Measurements from ENCODE around the gene UNCX. TPM values are rescaled to one million over a fixed set of nuclear protein-coding genes. Genes with fewer than 3 reads are reported as not detected.

Gene UNCX
- total and polyA plus RNA-seq, 2 of the 8 experiments (the other 6 are each of a cell fraction or from before 2014, with no cell fraction given): not detected

- no peak overlapping the region for H3K27ac ChIP-seq (ENCODE audit: low read depth, low read length)
- 88% methylated on average over 28 of the region's 28 CpGs; no CpG with 5 or more reads in 1 of the 2 experiments for WGBS, 2 experiments (ENCODE audit: extremely low coverage in 1 of 2, insufficient coverage in 1 of 2, insufficient read length in 1 of 2, insufficient replicate concordance in 2 of 2, low coverage in 1 of 2, low lambda C conversion rate in 2 of 2, missing lambda C conversion rate in 1 of 2)
- no peaks in the 10 kb centered on the region; a peak in 1 of 7 replicates for H3K27me3 ChIP-seq (replicated peaks in 1 of 4; ENCODE audit: control insufficient read depth in 3 of 4, extremely low read depth in 1 of 4, insufficient read depth in 3 of 4, low read length in 3 of 4)
- ChIA-PET POLR2A (ENCODE audit: partially characterized antibody) (interaction anchor here (1.5 kb wide), 1 partner anchor 29 kb away, joined by 3 read pairs; no protein-coding TSS in a partner anchor), CTCF (ENCODE audit: partially characterized antibody) (interaction anchor here (0.6 to 1.4 kb wide), 6 partner anchors 13 to 176 kb away, joined by 3 to 4 read pairs (median 3); no protein-coding TSS in a partner anchor)
- peaks cover 16% of the 10 kb centered on the region; the same call in 1 of the 2 replicates for H3K23me2 ChIP-seq (ENCODE audit: low read depth, low read length)
- no peak overlapping the region for H3K56ac ChIP-seq (replicated peaks; ENCODE audit: insufficient read length, low read depth, low read length)
- H4K8ac ChIP-seq (ENCODE audit: extremely low read depth, insufficient read depth, low read length): 0 out of 2 replicates have a peak overlapping the region, but pooled peaks have one; percentile 16
- H3K79me2 ChIP-seq (ENCODE audit: control insufficient read depth in 1 of 2, insufficient read depth in 2 of 2, low read length in 2 of 2): no peaks in the 10 kb centered on the region
- no peaks in the 10 kb centered on the region for H4K20me1 ChIP-seq (replicated peaks in 1 of 2; ENCODE audit: control insufficient read depth in 1 of 2, insufficient read depth in 2 of 2, low read length in 2 of 2)
- H4K91ac ChIP-seq (replicated peaks; ENCODE audit: insufficient read length, low read length): no peak overlapping the region
- H2BK12ac ChIP-seq (ENCODE audit: low read depth, low read length): no peak overlapping the region
- no peak overlapping the region for H3K23ac ChIP-seq (ENCODE audit: insufficient read length)
- no peak for DNase-seq (ENCODE audit: low read depth in 1 of 2, low spot score in 2 of 2)
- H2AK5ac ChIP-seq (ENCODE audit: low read depth, low read length): no peak overlapping the region
- H3K36me3 ChIP-seq (ENCODE audit: control insufficient read depth in 2 of 4, insufficient read depth in 4 of 4, low read length in 3 of 4): no peaks in the 10 kb centered on the region
- no peaks in the 10 kb centered on the region for H3K79me1 ChIP-seq (ENCODE audit: low read depth, low read length)
- H3K4me2 ChIP-seq (ENCODE audit: insufficient read depth in 1 of 2, low read depth in 2 of 2, low read length in 2 of 2): no peak overlapping the region
- no peak overlapping the region for H3K4me3 ChIP-seq (ENCODE audit: extremely low read depth in 1 of 4, insufficient read depth in 2 of 4, low read depth in 3 of 4, low read length in 4 of 4)
- H2BK5ac ChIP-seq (ENCODE audit: low read depth, low read length): no peak overlapping the region
- no peak overlapping the region for H3K14ac ChIP-seq (ENCODE audit: insufficient read length)
- H3K18ac ChIP-seq (ENCODE audit: extremely low read depth, low read length): no peak overlapping the region
- no peak overlapping the region for H2BK20ac ChIP-seq (ENCODE audit: low read length)
- H2BK15ac ChIP-seq (ENCODE audit: low read length): no peak overlapping the region
- no peak overlapping the region for H4K5ac ChIP-seq (ENCODE audit: insufficient read length, low read depth, low read length)
- H3K4ac ChIP-seq (replicated peaks; ENCODE audit: insufficient read length, low read depth, low read length): no peak overlapping the region
- H3K9me3 ChIP-seq (ENCODE audit: insufficient read depth in 2 of 2, low read depth in 1 of 2, low read length in 1 of 2): no peaks in the 10 kb centered on the region
- no peak overlapping the region for H3K9ac ChIP-seq (replicated peaks in 1 of 4; ENCODE audit: extremely low read depth in 1 of 4, low read depth in 3 of 4, low read length in 3 of 4)
- no peak overlapping the region for H2AFZ ChIP-seq (ENCODE audit: low read length)
- H2BK120ac ChIP-seq (replicated peaks; ENCODE audit: low read depth, low read length): no peak overlapping the region
- H3K4me1 ChIP-seq (replicated peaks in 1 of 4; ENCODE audit: control insufficient read depth in 3 of 4, insufficient read depth in 4 of 4, low read length in 3 of 4): no peaks in the 10 kb centered on the region
- no peak for FAIRE-seq
- TF ChIP-seq NRF1 (IDR thresholded peaks at IDR 0.05; ENCODE audit: low read depth, low read length): no peak
- no peak for TF ChIP-seq CREB1 (IDR thresholded peaks at IDR 0.05)
- no peak for TF ChIP-seq SUZ12 (IDR thresholded peaks at IDR 0.05; ENCODE audit: low read length)
- TF ChIP-seq CTBP2 (IDR thresholded peaks at IDR 0.05; ENCODE audit: borderline replicate concordance, insufficient read depth, insufficient read length, low read length): no peak
- no peak for TF ChIP-seq BRCA1 (IDR thresholded peaks at IDR 0.05; ENCODE audit: low read depth, low read length)
- no peak for TF ChIP-seq BACH1 (IDR thresholded peaks at IDR 0.05; ENCODE audit: low read length)
- no peak for TF ChIP-seq KDM4A (IDR thresholded peaks at IDR 0.05; ENCODE audit: low read depth, low read length, severe bottlenecking)
- TF ChIP-seq TAF7 (optimal IDR thresholded peaks at IDR 0.05; ENCODE audit: borderline replicate concordance, low read depth, low read length): no peak
- no peak for TF ChIP-seq RAD21 (IDR thresholded peaks at IDR 0.05 in 1 of 2, conservative IDR thresholded peaks at IDR 0.05 in 1 of 2; ENCODE audit: low read depth in 2 of 2, low read length in 2 of 2)
- TF ChIP-seq YY1 (IDR thresholded peaks at IDR 0.05; ENCODE audit: low read depth, low read length): no peak
- no peak for TF ChIP-seq SP2 (IDR thresholded peaks at IDR 0.05; ENCODE audit: low read length)
- TF ChIP-seq SIX5 (IDR thresholded peaks at IDR 0.05; ENCODE audit: low read depth, low read length): no peak
- no peak for TF ChIP-seq RBBP5 (IDR thresholded peaks at IDR 0.05; ENCODE audit: borderline replicate concordance, low read depth, low read length)
- no peak for TF ChIP-seq CHD1 (IDR thresholded peaks at IDR 0.05; ENCODE audit: low read depth, low read length)
- no peak for TF ChIP-seq SP4 (IDR thresholded peaks at IDR 0.05; ENCODE audit: low read length)
These were observed 30.8 kb downstream of the UNCX start for GRCh38 chr7:1263391-1263951.
